IMR-90 (cell line): ENCODE results near the gene C1QTNF5.

Experiments used
- BHLHE40 ChIP-seq: fragments of 150-350 bp; IDR thresholded peaks from 2 replicates; pipeline ENCODE4 v1.6.1; 2016; ENCODE audit warnings: mild to moderate bottlenecking, low read depth, low read length
- CEBPB ChIP-seq: IDR thresholded peaks from 2 replicates; pipeline ENCODE4 v1.6.1; 2012; ENCODE audit warnings: low read depth, low read length, improper control_type of control experiment
- CHD1 ChIP-seq: IDR thresholded peaks from 2 replicates; pipeline ENCODE4 v1.6.1; 2012; ENCODE audit warnings: low read depth, low read length, improper control_type of control experiment
- CTCF ChIP-seq: conservative IDR thresholded peaks from 2 replicates; pipeline ENCODE4 v1.5.1; 2012; ENCODE audit warnings: mild to moderate bottlenecking, low read depth, low read length, improper control_type of control experiment
- ELK1 ChIP-seq: fragments of 150-350 bp; IDR thresholded peaks from 2 replicates; pipeline ENCODE4 v1.6.1; 2016; ENCODE audit warnings: low read depth, mild to moderate bottlenecking, low read length, moderate library complexity, borderline replicate concordance
- FOS ChIP-seq: fragments of 150-350 bp; IDR thresholded peaks from 2 replicates; pipeline ENCODE4 v1.6.1; 2016; ENCODE audit warnings: low read depth, low read length
- MAFK ChIP-seq: IDR thresholded peaks from 2 replicates; pipeline ENCODE4 v1.6.1; 2012; ENCODE audit warnings: low read depth, low read length, improper control_type of control experiment
- MXI1 ChIP-seq: IDR thresholded peaks from 2 replicates; pipeline ENCODE4 v1.6.1; 2012; ENCODE audit warnings: low read depth, mild to moderate bottlenecking, low read length, moderate library complexity, borderline replicate concordance
- NFE2L2 ChIP-seq: fragments of 150-350 bp; IDR thresholded peaks from 2 replicates; pipeline ENCODE4 v1.6.1; 2016; ENCODE audit warnings: low read depth, mild to moderate bottlenecking, low read length
- POLR2A ChIP-seq: IDR thresholded peaks from 2 replicates; pipeline ENCODE4 v1.6.1; 2012; ENCODE audit warnings: mild to moderate bottlenecking, low read depth, low read length
- RAD21 ChIP-seq: IDR thresholded peaks from 2 replicates; pipeline ENCODE4 v1.6.1; 2012; ENCODE audit warnings: low read length, improper control_type of control experiment
- SMC3 ChIP-seq: fragments of 150-350 bp; IDR thresholded peaks from 2 replicates; pipeline ENCODE4 v1.6.1; 2016; ENCODE audit warnings: low read depth, mild to moderate bottlenecking, antibody characterized with exemption, low read length, moderate library complexity
- TF ChIP-seq, protein P1 (sequence below): fragments of 150-350 bp; IDR thresholded peaks from 2 replicates; pipeline ENCODE4 v1.6.1; 2017; ENCODE audit warnings: mild to moderate bottlenecking, antibody characterized with exemption, low read length, low read depth

GRCh38 chr11:119388103-119388502, 47.4 kb upstream of the C1QTNF5 start:
- no peak for TF ChIP-seq POLR2A
- TF ChIP-seq NFE2L2: no peak
- TF ChIP-seq ELK1: no peak
- TF ChIP-seq, protein P1, sequence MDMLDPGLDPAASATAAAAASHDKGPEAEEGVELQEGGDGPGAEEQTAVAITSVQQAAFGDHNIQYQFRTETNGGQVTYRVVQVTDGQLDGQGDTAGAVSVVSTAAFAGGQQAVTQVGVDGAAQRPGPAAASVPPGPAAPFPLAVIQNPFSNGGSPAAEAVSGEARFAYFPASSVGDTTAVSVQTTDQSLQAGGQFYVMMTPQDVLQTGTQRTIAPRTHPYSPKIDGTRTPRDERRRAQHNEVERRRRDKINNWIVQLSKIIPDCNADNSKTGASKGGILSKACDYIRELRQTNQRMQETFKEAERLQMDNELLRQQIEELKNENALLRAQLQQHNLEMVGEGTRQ: no peak
- TF ChIP-seq CTCF: no peak
- TF ChIP-seq MXI1: no peak
- TF ChIP-seq RAD21: no peak
- no peak for TF ChIP-seq FOS
- TF ChIP-seq MAFK: no peak
- no peak for TF ChIP-seq BHLHE40
- no peak for TF ChIP-seq CHD1
- no peak for TF ChIP-seq CEBPB
- no peak for TF ChIP-seq SMC3
